WERI-Rb-1 (cell line): ENCODE measurements around the gene ZBTB45.
"Not testable (repeated sequence)": the region's sequence is repeated elsewhere in the genome, so short reads cannot be mapped to it uniquely, and the experiment has no call there.

Experiments used
- DNase-seq: peaks from one replicate; pipeline ENCODE4 v3.0.0-alpha.2; 2020
- H3K27ac ChIP-seq: fragments of 250-450 bp; sonication (Bioruptor Pico); 2 replicates; pipeline ENCODE4 v1.5.1; 2020; ENCODE audit warnings: mild to moderate bottlenecking, moderate library complexity
- H3K27me3 ChIP-seq: fragments of 250-450 bp; sonication (Bioruptor Pico); 2 replicates; pipeline ENCODE4 v1.5.1; 2021; ENCODE audit warnings: mild to moderate bottlenecking, low read depth, moderate library complexity; ENCODE audit not compliant: insufficient read depth, severe bottlenecking
- H3K36me3 ChIP-seq: fragments of 250-450 bp; sonication (Bioruptor Pico); 2 replicates; pipeline ENCODE4 v1.5.1; 2020; ENCODE audit warnings: mild to moderate bottlenecking, moderate library complexity
- H3K4me3 ChIP-seq: 2 replicates; pipeline ENCODE4 v1.5.1; 2011; ENCODE audit warnings: low read depth, mild to moderate bottlenecking, control low read depth, low read length
- H3K9me3 ChIP-seq: fragments of 250-450 bp; sonication (Bioruptor Pico); 2 replicates; pipeline ENCODE4 v1.5.1; 2021; ENCODE audit warnings: mild to moderate bottlenecking, moderate library complexity; ENCODE audit not compliant: severe bottlenecking
- TF ChIP-seq, protein P1 (sequence below): IDR thresholded peaks from 2 replicates; pipeline ENCODE4 v1.5.1; 2011; ENCODE audit warnings: low read depth, mild to moderate bottlenecking, control low read depth, inconsistent platforms, low read length

Gene ZBTB45

DNA sequence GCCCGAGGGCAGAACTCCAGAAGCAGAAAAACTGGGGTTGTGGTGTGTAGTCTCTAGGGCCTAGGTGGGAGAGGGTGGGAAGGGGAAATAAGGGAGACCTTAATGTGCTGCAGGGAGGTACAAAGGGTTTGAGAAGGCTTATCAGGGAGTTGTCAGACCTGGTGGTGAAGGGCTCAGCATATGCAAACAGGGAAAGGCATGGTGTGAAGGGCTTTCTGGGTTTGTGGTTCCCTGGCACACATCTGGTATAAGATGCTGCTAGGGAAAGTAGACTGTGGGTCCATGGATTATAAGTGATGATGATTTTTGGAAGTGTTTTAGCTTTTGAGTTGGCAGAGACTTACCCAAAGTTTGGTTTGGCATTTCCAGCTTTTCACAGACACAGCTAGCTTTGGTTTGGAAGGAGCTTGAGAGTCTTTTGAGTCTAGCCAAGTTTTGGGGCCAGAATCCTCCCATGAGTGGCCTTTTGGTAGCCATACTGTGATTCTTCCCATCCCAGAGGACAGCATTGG lies 26.5 kb upstream of the ZBTB45 start:
- Histone ChIP-seq H3K36me3 (peaks cover 61% of the 10 kb centered on the region), H3K27me3 (no peaks in the 10 kb centered on the region), H3K9me3 (no peaks in the 10 kb centered on the region), H3K4me3 (peak overlapping the region; percentile 83), H3K27ac (no peak overlapping the region; the same call in 1 of the 2 replicates)
- DNase-seq = no peak
- TF ChIP-seq, protein P1, sequence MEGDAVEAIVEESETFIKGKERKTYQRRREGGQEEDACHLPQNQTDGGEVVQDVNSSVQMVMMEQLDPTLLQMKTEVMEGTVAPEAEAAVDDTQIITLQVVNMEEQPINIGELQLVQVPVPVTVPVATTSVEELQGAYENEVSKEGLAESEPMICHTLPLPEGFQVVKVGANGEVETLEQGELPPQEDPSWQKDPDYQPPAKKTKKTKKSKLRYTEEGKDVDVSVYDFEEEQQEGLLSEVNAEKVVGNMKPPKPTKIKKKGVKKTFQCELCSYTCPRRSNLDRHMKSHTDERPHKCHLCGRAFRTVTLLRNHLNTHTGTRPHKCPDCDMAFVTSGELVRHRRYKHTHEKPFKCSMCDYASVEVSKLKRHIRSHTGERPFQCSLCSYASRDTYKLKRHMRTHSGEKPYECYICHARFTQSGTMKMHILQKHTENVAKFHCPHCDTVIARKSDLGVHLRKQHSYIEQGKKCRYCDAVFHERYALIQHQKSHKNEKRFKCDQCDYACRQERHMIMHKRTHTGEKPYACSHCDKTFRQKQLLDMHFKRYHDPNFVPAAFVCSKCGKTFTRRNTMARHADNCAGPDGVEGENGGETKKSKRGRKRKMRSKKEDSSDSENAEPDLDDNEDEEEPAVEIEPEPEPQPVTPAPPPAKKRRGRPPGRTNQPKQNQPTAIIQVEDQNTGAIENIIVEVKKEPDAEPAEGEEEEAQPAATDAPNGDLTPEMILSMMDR = no peak

DNA sequence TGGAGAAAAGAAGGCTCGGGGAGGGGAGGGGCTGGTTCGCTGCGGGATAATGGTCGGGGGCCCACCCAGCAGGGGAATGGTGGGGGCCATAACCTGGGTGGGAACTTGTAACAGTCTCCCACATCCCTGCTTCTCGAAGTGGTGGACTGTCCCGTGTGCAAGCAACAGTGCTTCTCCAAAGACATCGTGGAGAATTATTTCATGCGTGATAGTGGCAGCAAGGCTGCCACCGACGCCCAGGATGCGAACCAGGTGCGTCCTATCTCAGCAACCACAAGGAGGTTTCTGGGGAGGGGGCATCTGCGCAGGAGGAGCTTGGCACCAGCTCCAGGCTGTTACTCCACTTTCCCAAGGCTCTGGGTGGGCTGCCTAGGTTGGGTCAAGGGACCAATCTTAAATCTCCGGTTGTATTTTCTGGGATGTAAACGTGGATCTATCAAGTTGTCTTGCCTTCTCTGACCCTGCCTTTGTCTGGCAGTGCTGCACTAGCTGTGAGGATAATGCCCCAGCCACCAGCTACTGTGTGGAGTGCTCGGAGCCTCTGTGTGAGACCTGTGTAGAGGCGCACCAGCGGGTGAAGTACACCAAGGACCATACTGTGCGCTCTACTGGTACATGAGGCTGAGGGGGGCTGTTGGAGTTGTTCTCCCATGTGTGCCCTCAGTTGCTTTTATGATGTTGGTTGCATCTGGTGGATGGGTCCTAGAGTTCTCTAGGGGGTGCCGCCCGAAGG lies 25.8 kb upstream of the ZBTB45 start:
- no peaks in the 10 kb centered on the region for H3K27me3 ChIP-seq
- TF ChIP-seq, protein P1 = no peak
- H3K4me3 ChIP-seq = peak overlapping the region; percentile 83
- H3K36me3 ChIP-seq = peaks cover 55% of the 10 kb centered on the region
- no peak for DNase-seq
- no peaks in the 10 kb centered on the region for H3K9me3 ChIP-seq
- peak overlapping the region; percentile 73 for H3K27ac ChIP-seq

DNA sequence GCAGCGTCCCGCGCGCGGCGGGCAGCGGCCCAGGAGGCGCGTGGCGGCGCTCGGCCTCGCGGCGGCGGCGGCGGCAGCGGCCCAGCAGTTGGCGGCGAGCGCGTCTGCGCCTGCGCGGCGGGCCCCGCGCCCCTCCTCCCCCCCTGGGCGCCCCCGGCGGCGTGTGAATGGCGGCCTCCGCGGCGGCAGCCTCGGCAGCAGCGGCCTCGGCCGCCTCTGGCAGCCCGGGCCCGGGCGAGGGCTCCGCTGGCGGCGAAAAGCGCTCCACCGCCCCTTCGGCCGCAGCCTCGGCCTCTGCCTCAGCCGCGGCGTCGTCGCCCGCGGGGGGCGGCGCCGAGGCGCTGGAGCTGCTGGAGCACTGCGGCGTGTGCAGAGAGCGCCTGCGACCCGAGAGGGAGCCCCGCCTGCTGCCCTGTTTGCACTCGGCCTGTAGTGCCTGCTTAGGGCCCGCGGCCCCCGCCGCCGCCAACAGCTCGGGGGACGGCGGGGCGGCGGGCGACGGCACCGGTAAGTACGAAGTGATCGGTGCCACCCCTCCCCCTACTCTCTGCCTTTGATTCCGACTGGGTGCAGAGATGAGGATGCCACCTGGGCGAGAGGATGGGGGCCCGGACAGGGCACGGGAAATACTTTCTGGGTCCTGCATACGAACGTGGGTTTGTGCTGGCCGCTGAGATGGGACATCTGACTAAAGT lies 25.1 kb upstream of the ZBTB45 start:
- peak overlapping the region; percentile 95 for H3K27ac ChIP-seq
- TF ChIP-seq, protein P1 = no peak
- H3K9me3 ChIP-seq = no peaks in the 10 kb centered on the region
- H3K36me3 ChIP-seq = peaks cover 48% of the 10 kb centered on the region
- no peaks in the 10 kb centered on the region for H3K27me3 ChIP-seq
- no peak for DNase-seq
- H3K4me3 ChIP-seq = peak overlapping the region; percentile 83

DNA sequence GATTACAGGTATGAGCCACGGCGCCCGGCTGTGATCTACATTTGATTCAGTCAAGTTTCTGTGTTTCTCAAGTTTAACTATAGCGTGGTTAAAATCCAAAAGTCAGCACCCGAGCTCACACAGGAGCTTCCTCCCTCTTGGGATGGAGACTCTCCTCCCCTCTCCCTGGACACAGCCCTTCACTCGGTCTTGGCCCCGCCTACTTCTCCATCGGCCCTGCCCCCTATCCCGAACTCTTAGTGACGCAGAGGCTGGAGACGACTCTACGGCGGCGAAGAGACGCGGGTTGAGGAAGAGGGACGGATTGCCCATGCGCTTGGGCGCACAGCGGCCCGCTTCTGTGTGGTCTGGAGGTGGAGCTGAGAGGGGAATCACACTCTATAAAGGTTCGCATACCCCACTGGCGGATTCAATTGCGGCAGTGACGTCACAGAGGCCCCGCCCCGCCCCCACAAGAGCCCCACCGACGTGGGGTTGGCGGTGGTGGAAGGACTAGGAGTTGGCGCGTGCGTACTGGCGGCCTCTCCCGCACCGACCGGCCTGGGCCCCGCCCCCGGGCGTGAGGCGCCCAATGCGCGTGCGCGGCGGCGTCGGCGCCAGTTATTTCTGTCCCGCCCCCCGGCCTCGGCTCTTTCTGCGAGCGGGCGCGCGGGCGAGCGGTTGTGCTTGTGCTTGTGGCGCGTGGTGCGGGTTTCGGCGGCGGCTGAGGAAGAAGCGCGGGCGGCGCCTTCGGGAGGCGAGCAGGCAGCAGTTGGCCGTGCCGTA lies 24.4 kb upstream of the ZBTB45 start, which contains the start of gene TRIM28:
Gene TRIM28, plus strand, starts transcription at position 239 of the 765 bp plus-strand sequence. CDS start 694 bp downstream, outside the sequence.
- H3K27me3 ChIP-seq = no peaks in the 10 kb centered on the region
- H3K27ac ChIP-seq = peak within 1 kb of the TSS; percentile 95
- peak; percentile 98 for DNase-seq
- H3K4me3 ChIP-seq = peak within 1 kb of the TSS; percentile 83
- TF ChIP-seq, protein P1 = no peak
- peaks cover 40% of the 10 kb centered on the region for H3K36me3 ChIP-seq
- H3K9me3 ChIP-seq = no peaks in the 10 kb centered on the region

DNA sequence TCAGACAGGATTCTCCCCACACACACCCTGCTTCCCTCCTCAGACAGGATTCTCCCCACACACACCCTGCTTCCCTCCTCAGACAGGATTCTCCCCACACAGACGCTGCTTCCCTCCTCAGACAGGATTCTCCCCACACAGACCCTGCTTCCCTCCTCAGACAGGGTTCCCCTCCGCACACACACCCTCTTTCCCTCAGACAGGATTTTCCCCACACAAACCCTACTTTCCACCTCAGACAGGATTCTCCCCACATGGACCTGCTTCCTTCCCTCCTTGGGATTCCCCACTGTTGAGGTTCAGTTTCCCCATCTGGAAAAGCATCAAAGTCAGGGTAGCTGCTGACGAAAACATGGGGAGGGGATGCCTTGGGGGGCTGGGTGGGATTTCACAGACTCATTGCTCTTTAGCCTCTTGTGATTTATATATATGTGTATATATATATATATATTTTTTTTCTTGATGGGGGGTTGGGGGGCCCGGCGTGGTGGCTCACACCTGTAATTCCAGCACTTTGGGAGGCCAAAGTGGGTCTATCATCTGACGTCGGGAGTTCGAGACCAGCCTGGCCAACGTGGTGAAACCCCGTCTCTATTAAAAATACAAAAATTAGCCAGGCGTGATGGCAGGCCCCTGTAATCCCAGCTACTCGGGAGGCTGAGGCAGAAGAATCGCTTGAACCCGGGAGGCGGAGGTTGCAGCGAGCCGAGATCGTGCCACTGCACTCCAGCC lies 23.2 kb upstream of the ZBTB45 start:
- H3K4me3 ChIP-seq = not testable (repeated sequence)

DNA sequence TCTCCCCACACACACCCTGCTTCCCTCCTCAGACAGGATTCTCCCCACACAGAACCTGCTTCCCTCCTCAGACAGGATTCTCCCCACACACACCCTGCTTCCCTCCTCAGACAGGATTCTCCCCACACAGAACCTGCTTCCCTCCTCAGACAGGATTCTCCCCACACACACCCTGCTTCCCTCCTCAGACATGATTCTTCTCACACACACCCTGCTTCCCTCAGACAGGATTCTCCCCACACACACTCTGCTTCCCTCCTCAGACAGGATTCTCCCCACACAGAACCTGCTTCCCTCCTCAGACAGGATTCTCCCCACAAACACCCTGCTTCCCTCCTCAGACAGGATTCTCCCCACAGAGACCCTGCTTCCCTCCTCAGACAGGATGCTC lies 19.6 kb upstream of the ZBTB45 start:
- H3K4me3 ChIP-seq, H3K27ac ChIP-seq: not testable (repeated sequence)

More for the DNA sequence above, 23.2 kb upstream of the ZBTB45 start:
- H3K36me3 ChIP-seq = peaks cover 28% of the 10 kb centered on the region
- not testable (repeated sequence) for H3K27me3 ChIP-seq, DNase-seq, H3K9me3 ChIP-seq
- H3K27ac ChIP-seq = peak overlapping the region; percentile 95

More for the DNA sequence above, 19.6 kb upstream of the ZBTB45 start:
- H3K9me3 ChIP-seq, DNase-seq, H3K36me3 ChIP-seq, H3K27me3 ChIP-seq: not testable (repeated sequence)
